Activated CD4-positive, alpha-beta T cell treated with anti-CD3 and anti-CD28 coated beads, Interleukin-2, amount 50 U/mL, for 48 hours (primary cell): ENCODE results near the gene NFKB1.
"Not testable (repeated sequence)": the region's sequence is repeated elsewhere in the genome, so short reads cannot be mapped to it uniquely, and the experiment has no call there.

ENCODE experiments used
- DNase-seq, 2 experiments: peaks; one replicate each; pipeline ENCODE4 v3.0.0-alpha.2; 2020

Gene NFKB1

GRCh38 chr4:102569200-102569599, 68.0 kb downstream of the NFKB1 start:
- no peak for DNase-seq

DNA sequence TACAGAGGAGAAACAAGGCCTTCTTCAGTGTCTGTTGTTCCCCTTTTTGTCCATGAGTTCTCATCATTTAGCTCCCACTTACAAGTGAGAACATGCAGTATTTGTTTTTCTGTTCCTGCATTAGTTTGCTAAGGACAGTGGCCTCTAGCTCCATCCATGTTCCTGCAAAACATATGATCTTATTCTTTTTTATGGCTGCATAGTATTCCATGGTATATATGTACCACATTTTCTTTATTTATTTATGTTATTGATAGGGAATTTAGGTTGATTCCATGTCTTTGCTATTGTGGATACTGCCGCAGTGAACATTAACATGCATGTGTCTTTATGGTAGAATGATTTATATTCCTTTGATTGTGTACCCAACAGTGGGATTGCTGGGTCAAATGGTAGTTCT, 69.1 kb downstream of the NFKB1 start:
- DNase-seq, result not testable (repeated sequence)

- no peak for DNase-seq
Observed at GRCh38 chr4:102572452-102572851, 71.3 kb downstream of the NFKB1 start.

GRCh38 chr4:102574317-102574716, 73.2 kb downstream of the NFKB1 start:
- no peak for DNase-seq

- DNase-seq, result no peak
Observed at GRCh38 chr4:102575369-102576129, 74.4 kb downstream of the NFKB1 start.

DNA sequence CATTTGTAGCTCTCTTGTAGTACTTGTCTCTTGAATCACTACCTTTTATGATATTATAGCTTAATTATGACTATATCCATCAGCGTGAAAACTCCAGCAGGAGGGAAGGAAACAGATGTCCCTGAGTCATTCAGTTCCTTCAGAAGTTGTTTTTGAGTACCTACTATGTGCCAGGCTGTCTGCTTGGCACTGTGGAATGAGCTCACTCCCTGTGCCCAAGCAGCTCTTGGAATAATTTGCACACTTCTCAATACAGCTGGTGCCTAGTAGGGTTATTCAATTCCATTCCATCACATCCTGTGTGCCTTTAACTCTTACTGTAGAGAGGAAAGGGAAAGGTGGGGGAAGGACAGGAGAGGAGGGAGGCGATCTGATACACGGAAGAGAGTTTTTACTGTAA, 77.1 kb downstream of the NFKB1 start:
- DNase-seq, result no peak

DNA sequence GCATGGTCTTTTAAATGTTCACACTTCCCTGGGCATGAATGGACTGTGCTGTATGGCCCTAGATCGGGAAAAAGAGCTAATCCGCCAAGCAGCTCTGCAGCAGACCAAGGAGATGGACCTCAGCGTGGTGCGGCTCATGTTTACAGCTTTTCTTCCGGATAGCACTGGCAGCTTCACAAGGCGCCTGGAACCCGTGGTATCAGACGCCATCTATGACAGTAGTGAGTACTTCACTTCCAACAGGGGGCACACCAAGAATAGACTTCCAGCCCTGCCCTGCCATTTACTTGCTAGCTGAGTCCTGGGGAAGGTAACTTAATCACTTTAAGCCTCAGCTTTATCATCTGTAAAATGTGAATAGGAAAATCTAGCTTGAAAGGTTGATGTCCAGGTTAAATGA, 77.7 kb downstream of the NFKB1 start:
- DNase-seq, result no peak

DNA sequence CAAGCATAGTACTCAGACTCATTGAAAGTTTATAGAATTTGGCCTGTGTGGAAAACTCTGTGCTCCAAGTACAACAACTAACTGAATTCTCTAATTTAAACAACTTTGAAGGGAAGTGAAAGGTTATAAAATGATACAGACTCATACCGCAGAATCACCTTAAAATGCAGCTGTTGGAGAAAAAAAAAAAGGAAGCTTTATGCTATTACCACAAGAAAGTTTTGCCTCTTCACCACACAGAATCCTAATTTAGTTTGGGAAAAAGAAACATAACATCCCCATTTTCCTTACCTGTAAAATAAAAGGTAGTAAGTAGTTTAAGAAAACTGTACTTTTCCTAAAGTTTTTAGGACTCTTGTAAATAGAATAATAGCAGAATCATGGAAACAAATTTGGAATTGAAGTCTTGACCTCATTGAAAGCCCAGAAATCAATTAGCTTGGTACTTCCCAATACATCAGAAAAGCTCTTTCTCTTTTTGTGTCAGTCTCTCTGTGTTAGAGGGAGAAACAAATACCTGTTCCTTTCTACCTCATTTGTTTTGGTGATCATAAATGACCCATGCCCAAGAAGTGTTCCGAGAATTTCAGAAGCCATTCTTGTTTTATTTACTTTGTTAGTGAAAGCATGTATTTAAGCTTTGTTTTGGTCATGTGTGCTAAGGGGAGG, 78.8 kb downstream of the NFKB1 start:
- DNase-seq, result no peak

- no peak for DNase-seq
Observed at GRCh38 chr4:102580463-102580842, 79.3 kb downstream of the NFKB1 start.

GRCh38 chr4:102584091-102584490, 82.9 kb downstream of the NFKB1 start:
- no peak for DNase-seq

DNA sequence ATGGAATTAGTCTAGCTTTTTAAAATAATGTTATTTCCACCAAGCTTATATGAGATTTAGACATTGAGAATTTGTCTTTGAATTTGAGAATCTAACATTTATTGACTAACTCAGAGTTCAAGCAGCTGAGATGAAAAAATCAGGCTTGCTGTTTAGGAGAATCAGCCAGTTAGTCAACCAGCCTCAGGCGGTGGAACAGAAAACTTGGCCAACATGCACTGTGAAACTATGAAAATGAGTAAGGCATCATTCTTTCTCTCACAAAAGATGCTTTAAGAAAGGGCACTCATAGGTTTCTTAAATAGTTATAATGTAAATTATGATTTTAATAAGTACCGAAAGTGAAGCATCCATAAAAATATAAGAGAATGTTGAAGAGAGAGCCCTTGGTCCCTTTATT, 84.2 kb downstream of the NFKB1 start:
- peak; percentile 34 to 47 for DNase-seq

DNA sequence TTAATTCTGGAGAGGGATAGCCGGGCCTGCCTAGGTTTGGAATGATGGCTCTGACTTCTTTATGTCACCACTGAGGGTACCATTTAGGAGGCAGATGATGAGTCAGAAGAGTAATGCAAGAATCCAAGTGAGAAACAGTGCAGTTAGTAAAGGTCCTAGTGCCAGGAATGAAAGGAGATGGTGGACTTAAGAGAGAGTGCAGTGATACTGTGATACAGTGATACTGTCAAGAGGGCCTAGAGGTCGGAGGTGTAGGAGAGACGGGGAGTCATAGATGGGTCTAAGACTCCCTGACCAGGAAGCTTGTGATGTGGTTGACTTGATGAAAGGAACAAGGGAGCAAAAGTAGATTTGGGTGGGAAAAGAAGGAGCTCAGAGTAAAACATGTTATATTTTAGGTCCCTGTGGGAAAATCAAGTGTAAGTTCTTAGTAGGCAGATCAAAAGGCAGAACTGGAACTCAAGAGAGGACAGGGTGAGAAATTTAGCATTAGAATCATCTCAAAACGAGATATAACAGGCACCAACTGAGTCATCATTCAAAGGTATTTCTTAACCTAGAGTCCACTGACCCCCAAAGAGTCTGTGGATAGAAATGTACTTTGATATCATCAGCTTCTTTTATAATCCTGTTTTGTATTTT, 85.0 kb downstream of the NFKB1 start:
- no peak for DNase-seq

DNA sequence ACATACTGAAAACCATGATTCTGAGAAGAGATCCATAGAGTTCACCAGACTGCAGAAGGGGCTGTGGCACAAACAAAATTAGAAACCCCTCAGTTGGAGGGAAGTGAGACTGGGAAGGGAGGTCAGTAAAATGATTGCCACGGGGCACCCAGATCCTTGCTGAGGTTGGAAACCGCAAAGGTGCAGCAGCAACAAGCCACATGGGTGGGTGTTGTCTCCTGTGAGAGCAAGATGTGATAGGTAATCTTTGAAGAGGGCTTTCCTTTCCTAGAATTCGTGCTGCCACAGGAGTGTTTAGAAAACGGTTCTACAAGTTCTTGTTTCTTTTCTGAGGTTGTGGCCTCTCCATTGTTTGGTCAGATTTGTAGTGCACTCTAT, 85.5 kb downstream of the NFKB1 start:
- DNase-seq, result peak in 1 of 2 experiments; percentile 45

- no peak for DNase-seq
Observed at GRCh38 chr4:102589743-102590142, 88.6 kb downstream of the NFKB1 start.

- no peak for DNase-seq
Observed at GRCh38 chr4:102592256-102592655, 91.1 kb downstream of the NFKB1 start.

DNA sequence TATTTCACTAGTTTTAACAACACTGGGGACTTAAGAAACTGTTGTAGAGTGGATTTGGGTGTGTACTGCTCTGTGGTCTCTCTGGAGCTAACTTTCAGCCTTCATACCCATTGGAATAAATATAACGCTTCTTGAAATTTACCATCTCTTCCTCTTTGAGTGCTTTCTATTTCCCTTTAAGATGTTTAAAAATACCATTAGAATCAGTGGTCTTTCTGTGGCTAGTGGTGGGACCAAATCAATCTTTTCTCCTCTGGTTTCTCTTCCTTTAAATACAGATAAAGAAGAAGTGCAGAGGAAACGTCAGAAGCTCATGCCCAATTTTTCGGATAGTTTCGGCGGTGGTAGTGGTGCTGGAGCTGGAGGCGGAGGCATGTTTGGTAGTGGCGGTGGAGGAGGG, 92.0 kb downstream of the NFKB1 start:
- no peak for DNase-seq

GRCh38 chr4:102594000-102594399, 92.8 kb downstream of the NFKB1 start:
- DNase-seq, result no peak

DNA sequence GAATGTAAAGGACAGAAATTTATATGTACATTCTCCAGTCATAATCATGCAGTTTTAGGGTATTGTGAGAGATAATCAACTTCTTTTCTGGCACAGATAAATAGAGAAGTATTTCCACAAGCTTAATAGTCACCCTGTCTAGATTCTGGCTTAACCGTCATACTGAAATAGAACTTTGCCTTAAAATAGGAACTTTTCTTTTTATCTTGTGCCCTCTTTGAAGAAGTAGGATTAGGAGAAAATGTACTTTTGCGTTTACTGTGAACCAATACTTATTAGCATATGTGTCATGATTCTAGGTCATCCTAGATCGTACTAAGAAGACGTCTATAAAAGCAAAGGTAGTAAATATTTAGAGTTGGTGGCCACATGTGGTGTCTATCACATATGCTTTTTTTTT, 95.4 kb downstream of the NFKB1 start:
- DNase-seq, result no peak

DNA sequence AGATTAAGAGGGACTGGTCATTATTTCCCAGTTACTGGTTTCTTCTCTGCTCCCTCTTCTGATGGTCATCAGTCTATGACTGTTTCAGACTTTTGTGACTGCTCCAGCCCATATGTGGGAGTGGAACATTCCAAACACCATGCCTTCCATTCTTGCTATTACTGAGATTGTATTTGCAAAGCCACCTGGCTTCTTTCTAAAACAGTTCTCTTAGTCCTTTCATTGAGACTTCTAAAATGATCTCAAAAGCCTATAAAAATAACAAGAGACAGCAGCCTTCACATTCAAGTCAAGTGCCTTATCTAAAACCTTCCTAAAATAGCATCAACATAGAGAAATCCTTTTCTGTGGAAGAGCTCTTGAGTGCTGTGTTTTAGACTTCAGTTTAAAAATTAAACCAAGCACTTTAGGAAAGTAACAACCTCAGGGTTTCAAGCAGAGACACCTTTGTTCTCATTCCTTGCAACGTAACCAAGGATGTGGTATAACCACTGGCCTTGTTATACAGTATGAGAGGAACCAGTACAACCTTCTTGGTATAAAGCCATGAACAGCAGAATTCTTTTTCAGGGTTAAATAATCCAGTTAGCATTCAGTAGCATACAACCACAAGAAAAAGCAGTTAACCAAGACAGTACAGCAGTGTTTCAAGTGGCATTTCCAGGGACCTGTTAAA, 97.1 kb downstream of the NFKB1 start:
- DNase-seq, result no peak

GRCh38 chr4:102598762-102599374, 97.7 kb downstream of the NFKB1 start:
- no peak for DNase-seq

DNA sequence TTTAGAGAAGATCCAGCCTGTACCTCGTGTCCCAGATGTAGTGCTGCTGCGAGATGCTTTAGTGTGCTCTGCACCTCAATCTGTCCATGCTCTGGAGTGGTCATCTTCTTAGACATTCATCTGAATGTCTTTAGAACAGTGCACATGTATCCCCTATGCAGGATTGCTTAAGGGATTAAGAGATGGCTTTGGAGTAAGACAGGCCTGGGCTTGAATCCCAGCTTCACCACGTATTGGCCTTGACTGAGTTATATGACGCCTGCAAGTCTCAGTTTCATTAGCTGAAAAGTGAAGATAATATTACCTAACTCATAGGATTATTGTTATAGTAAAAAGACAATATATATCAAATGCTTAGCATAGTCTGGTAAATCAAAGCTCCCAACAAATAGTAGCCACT, 98.3 kb downstream of the NFKB1 start:
- no peak for DNase-seq

DNA sequence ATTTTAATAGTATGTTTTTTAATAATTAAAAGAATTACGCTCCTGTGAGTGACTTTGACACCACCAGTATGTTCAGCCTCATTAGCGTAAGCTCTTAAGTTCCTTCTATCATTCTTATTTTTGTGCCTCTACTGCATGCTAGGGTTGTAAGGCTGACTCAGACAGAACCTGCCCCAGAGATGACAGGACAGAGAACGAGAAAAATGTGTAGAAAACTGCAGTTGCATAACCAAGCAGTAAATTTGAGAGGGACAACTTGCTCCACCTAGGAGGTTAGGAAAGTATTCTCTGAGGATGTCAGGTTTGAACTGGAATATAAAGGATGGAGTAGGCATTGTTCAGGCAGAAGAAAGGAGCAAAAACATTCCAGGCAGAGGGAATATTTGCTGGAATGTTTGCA, 98.7 kb downstream of the NFKB1 start:
- DNase-seq, result no peak

- DNase-seq, result no peak
Observed at GRCh38 chr4:102600689-102601088, 99.5 kb downstream of the NFKB1 start.
